ENCODE results near the gene TMEM143. TPM values are rescaled to one million over a fixed set of nuclear protein-coding genes. Genes with fewer than 3 reads are reported as not detected.
A peak's percentile ranks its signal among the peaks of the same experiment; 100 is the strongest.
"Not testable (repeated sequence)": the region's sequence is repeated elsewhere in the genome, so short reads cannot be mapped to it uniquely, and the experiment has no call there.

TMEM143 gene
- total RNA-seq, 1 experiment from 2014 or later = 2.4 TPM

DNA sequence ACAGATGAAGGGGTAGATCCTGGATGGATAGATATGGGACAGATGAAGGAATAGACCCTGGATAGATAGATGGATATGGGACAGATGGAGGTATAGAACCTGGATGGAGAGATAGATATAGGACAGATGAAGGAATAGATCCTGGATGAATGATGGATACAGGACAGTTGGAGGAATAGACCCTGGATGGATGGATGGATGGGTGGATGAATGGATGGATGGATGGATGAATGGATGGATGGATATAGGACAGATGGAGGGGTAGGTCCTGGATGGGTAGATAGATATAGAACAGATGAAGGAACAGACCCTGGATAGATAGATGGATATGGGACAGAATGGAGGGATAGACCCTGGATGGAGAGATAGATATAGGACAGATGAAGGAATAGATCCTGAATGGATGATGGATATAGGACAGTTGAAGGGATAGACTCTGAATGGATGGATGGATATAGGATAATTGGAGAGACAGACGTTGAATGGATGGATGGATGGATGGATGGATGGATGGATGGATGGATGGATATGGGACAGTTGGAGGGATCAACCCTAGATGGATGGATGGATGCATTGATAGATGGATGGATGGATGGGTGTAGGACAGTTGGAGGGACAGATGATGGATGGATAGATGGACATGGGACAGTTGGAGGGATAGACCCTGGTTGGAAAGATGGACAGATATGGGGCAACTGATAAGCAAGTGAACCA lies 61.7 kb downstream of the TMEM143 start:
- no peak for DNase-seq (ENCODE audit: extremely low read depth, low read depth)

DNA sequence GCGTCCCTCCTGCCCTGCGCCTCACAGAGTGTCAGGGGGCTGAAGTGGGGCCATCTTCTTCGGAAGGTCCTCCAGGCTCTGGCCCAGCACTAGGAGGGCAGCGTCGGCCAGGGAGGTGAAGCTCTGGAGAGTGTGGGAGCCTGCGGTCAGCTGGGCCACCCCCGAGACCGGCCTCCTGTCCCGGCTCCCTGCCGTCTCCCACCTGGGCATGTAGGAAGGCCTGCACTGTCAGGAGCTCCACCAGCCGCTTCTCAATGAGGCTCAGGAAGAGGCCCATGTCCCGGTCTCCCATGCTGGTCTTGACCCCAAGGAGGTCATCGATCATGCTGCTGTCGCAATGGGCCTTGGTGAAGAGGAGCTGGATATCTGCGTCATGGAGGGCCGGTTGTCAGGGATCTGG lies 65.8 kb downstream of the TMEM143 start:
- no peak for DNase-seq (ENCODE audit: extremely low read depth, low read depth)

GRCh38 chr19:48296963-48297734 lies 66.6 kb downstream of the TMEM143 start:
- DNase-seq (ENCODE audit: extremely low read depth, low read depth) = no peak

- DNase-seq (ENCODE audit: extremely low read depth, low read depth) = no peak
Measured at GRCh38 chr19:48295458-48295857, 68.3 kb downstream of the TMEM143 start.

GRCh38 chr19:48292798-48293197 lies 70.9 kb downstream of the TMEM143 start:
- no peak for DNase-seq (ENCODE audit: extremely low read depth, low read depth)

DNA sequence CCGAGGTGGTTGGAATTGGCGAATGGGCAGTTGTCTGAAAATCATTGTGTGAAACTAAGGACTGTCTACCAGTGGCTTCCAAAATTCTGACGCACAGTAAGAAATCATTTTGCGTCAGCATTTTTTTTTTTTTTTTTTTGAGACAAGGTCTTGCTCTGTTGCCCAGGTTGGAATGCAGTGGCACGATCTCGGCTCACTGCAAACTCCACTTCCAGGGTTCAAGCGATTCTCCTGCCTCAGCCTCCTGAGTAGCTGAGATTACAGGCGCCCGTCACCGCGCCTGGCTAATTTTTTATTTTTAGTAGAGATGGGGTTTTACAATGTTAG lies 72.3 kb downstream of the TMEM143 start:
- not testable (repeated sequence) for DNase-seq (ENCODE audit: extremely low read depth, low read depth)

DNA sequence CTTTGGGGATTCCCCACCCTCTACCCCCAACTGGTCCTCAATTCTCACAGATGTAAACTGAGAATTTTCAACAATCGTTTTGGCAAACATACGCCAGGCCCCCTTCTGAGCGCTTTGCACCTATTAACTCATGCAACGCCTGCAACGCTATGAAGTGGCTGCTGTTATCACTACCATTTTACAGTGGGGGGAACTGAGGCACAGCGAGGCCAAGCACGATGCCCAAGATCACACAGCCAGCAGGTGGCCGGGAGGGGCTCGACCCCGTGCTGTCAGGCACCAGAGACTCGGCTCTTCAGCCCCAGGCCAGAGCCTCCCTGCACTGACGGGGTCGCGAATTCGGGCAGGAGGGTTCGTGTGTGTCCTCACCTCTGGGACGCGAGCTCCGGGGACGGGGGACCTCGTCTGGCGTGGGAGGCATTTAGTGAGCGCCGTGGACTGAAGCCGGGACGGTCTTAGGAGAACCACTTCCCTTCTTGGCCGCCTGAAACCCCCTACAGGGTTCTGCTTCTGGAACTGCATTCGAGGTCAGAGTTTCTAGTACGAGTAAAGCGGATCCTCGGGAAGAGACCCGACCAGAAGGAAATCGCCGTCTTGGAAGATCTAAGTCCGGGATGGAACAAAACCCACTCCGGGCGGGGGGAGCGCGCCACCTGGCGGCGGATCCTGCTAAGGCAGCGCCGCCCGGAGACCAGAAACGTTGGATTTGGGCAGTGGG lies 72.8 kb downstream of the TMEM143 start:
- peak; percentile 51 for DNase-seq (ENCODE audit: extremely low read depth, low read depth)

- peak; percentile 16 for DNase-seq (ENCODE audit: extremely low read depth, low read depth)
Measured at GRCh38 chr19:48290401-48290770, 73.4 kb downstream of the TMEM143 start.

- no peak for DNase-seq (ENCODE audit: extremely low read depth, low read depth)
Measured at GRCh38 chr19:48287748-48288147, 76.0 kb downstream of the TMEM143 start.

DNA sequence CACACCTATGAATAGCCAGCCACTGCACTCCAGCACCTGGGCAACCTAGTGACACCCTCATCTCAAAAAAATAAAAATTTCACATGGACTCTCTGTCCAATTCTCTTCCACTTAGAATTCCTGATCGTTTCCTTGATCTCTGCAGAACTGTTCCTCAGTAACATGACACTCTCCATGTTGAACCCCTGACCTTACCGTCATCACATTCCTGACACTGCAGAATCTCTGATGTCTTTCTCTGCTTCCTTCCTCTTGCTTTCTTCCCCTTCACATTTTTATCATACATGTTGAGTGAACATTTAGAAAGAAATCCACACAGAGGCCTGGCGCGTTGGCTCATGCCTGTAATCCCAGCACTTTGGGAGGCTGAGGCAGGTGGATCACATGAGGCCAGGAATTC lies 78.8 kb downstream of the TMEM143 start:
- no peak for DNase-seq (ENCODE audit: extremely low read depth, low read depth)

DNA sequence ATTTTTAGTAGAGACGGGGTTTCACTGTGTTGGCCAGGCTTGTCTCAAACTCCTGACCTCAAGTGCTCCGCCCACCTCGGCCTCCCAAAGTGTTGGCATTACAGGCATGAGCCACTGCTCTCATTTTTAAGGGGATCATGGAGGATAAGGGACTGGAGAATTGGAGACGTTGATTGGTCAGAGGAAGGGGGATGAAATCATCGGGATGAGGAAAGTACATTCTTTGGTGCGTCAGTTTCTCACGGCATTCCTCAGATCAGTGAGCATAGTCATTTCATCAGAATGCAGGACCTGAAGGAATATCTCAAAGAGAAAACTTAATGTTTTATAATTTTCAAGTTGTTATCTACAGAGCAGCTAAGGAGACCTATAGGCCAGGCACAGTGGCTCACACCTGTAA lies 79.8 kb downstream of the TMEM143 start:
- DNase-seq (ENCODE audit: extremely low read depth, low read depth) = no peak

Other genes with a start within 250 kb of the TMEM143 start
- 22.5 and 25.9 TPM in 2 replicates for gene LIG1, start 193.6 kb downstream of the TMEM143 start, total RNA-seq (2014; rRNA removed; shearing (Covaris generic))
- 1.3 and 1.5 TPM in 2 replicates for gene ZSWIM9, start 193.3 kb downstream of the TMEM143 start, total RNA-seq (2014; rRNA removed; shearing (Covaris generic))
- 25.6 and 25.8 TPM in 2 replicates for gene CARD8, start 108.0 kb downstream of the TMEM143 start, total RNA-seq (2014; rRNA removed; shearing (Covaris generic))
- gene ZNF114, start 93.9 kb downstream of the TMEM143 start, total RNA-seq (2014; rRNA removed; shearing (Covaris generic)) = 3.3 and 3.7 TPM in 2 replicates
- 80.7 and 84.7 TPM in 2 replicates for gene EMP3, start 38.4 kb downstream of the TMEM143 start, total RNA-seq (2014; rRNA removed; shearing (Covaris generic))
- gene SYNGR4, start 427 bp upstream of the TMEM143 start, total RNA-seq (2014; rRNA removed; shearing (Covaris generic)) = 0.17 TPM in 1 of 2 replicates, not detected in the other
- gene KDELR1, start 27.6 kb upstream of the TMEM143 start, total RNA-seq (2014; rRNA removed; shearing (Covaris generic)) = 78.2 and 78.7 TPM in 2 replicates
- 0.25 and 0.40 TPM in 2 replicates for gene GRIN2D, start 29.7 kb upstream of the TMEM143 start, total RNA-seq (2014; rRNA removed; shearing (Covaris generic))
- gene GRWD1, start 82.0 kb upstream of the TMEM143 start, total RNA-seq (2014; rRNA removed; shearing (Covaris generic)) = 19.3 and 26.3 TPM in 2 replicates
- gene KCNJ14, start 91.6 kb upstream of the TMEM143 start, total RNA-seq (2014; rRNA removed; shearing (Covaris generic)) = 1.8 and 2.0 TPM in 2 replicates
- 22.2 and 26.3 TPM in 2 replicates for gene CYTH2, start 105.4 kb upstream of the TMEM143 start, total RNA-seq (2014; rRNA removed; shearing (Covaris generic))
- gene LMTK3, start 147.9 kb upstream of the TMEM143 start, total RNA-seq (2014; rRNA removed; shearing (Covaris generic)) = 0.05 TPM in 1 of 2 replicates, not detected in the other
- gene SULT2B1, start 188.2 kb upstream of the TMEM143 start, total RNA-seq (2014; rRNA removed; shearing (Covaris generic)) = 0.12 TPM in 1 of 2 replicates, not detected in the other
- gene SPACA4, start 242.8 kb upstream of the TMEM143 start, total RNA-seq (2014; rRNA removed; shearing (Covaris generic)) = not detected in 2 replicates